HG03135 (cell line): ENCODE data around the gene TPRN.
"Not testable (repeated sequence)": the region's sequence is repeated elsewhere in the genome, so short reads cannot be mapped to it uniquely, and the experiment has no call there.

Source experiments
- ATAC-seq: cut with Tn5 transposase; IDR thresholded peaks from one replicate; pipeline ENCODE4 v1.9.1; 2021; ENCODE audit warnings: mild to moderate bottlenecking, moderate library complexity; ENCODE audit not compliant: unreplicated experiment

TPRN gene

GRCh38 chr9:137200311-137201204 is at the start of gene TPRN:
TPRN (minus strand) TSS chr9:137200741; CDS start chr9:137200711, 30 bp downstream.
- ATAC-seq, result peak; percentile 84

- no peak for ATAC-seq
Observed at GRCh38 chr9:137247916-137248175, 47.3 kb upstream of the TPRN start.

- no peak for ATAC-seq
Observed at GRCh38 chr9:137247135-137247915, 46.8 kb upstream of the TPRN start.

- no peak for ATAC-seq
Observed at GRCh38 chr9:137245450-137246421, 45.2 kb upstream of the TPRN start.

GRCh38 chr9:137244486-137245449 is 44.2 kb upstream of the TPRN start:
- no peak for ATAC-seq

- no peak for ATAC-seq
Observed at GRCh38 chr9:137243626-137244485, 43.3 kb upstream of the TPRN start.

- ATAC-seq, result not testable (repeated sequence)
Observed at GRCh38 chr9:137243266-137243625, 42.7 kb upstream of the TPRN start.

GRCh38 chr9:137242269-137243203 is 42.0 kb upstream of the TPRN start:
- ATAC-seq, result no peak

GRCh38 chr9:137241490-137242268 is 41.1 kb upstream of the TPRN start:
- ATAC-seq, result no peak

- ATAC-seq, result peak; percentile 75
Observed at GRCh38 chr9:137240841-137241489, 40.4 kb upstream of the TPRN start, which contains the start of gene TUBB4B. TUBB4B (plus strand) TSS chr9:137241287; CDS start chr9:137241361, 74 bp downstream.

GRCh38 chr9:137240318-137240840 is 39.8 kb upstream of the TPRN start:
- peak; percentile 29 for ATAC-seq

GRCh38 chr9:137239541-137240200 is 39.1 kb upstream of the TPRN start:
- not testable (repeated sequence) for ATAC-seq

GRCh38 chr9:137237759-137238726 is 37.5 kb upstream of the TPRN start:
- ATAC-seq, result no peak

GRCh38 chr9:137236936-137237421 is 36.4 kb upstream of the TPRN start:
- no peak for ATAC-seq
